Testis (tissue), 3 donors: ENCODE measurements around the gene EPHA3. TPM values are rescaled to one million over a fixed set of nuclear protein-coding genes. Genes with fewer than 3 reads are reported as not detected.

Experiments
- DNase-seq: peaks from one replicate; pipeline ENCODE4 v3.0.0-alpha.2; 2019
- H3K27ac ChIP-seq, 2 donors: fragments of 200-600 bp; sonication (generic); one replicate each; pipeline ENCODE4 v1.5.1; 2019
- H3K27me3 ChIP-seq: fragments of 200-600 bp; sonication (generic); one replicate; pipeline ENCODE4 v1.5.1; 2019
- H3K36me3 ChIP-seq: fragments of 200-600 bp; sonication (generic); one replicate; pipeline ENCODE4 v1.5.1; 2017; ENCODE audit warnings: low read depth; ENCODE audit errors: missing control alignments
- H3K4me1 ChIP-seq: fragments of 200-600 bp; sonication (generic); one replicate; pipeline ENCODE4 v1.5.1; 2019
- H3K4me3 ChIP-seq, 2 donors: fragments of 200-600 bp; sonication (generic); one replicate each; pipeline ENCODE4 v1.5.1; 2017 to 2019
- H3K9me3 ChIP-seq: fragments of 200-600 bp; sonication (generic); one replicate; pipeline ENCODE4 v1.5.1; 2017
- POLR2A ChIP-seq: fragments of 450-650 bp; IDR thresholded peaks from one replicate; pipeline ENCODE4 v1.6.1; 2017; ENCODE audit warnings: antibody characterized with exemption, mild to moderate bottlenecking, moderate library complexity
- WGBS, 2 donors: methylation state at CpG; one replicate each; pipeline ENCODE4 v1.1.5; 2018; 5-methylcytosine and 5-hydroxymethylcytosine counted together
- intact Hi-C: fragments of 100-400 bp; cut with DNase I; formaldehyde crosslinking; loops from one replicate; pipeline ENCODE4 v1.15.1; 2023; ENCODE audit warnings: low total_unique reads
- polyA plus RNA-seq: library from polyadenylated mRNA; stranded (reverse); fragments of 350-450 nt; fragmentation: Illumina TruSeq; extraction: RNeasy Lipid Tissue Mini Kit (QIAGEN cat#74804); gene quantifications from one replicate; pipeline ENCODE4 v1.2.3, GENCODE V29; 2014; ENCODE audit warnings: low read depth, low replicate concordance; ENCODE audit not compliant: insufficient read depth
- total RNA-seq, 2 donors: library from RNA; depleted of rRNA; stranded (reverse); fragments of >200 nt; gene quantifications; one replicate each; pipeline ENCODE4 v1.2.3, GENCODE V29; 2016
- TF ChIP-seq, protein P1 (sequence below), 3 experiments: fragments of 450-650 bp in 2 of 3; fragments of 200-600 bp in 1 of 3; sonication (generic) in 1 of 3; IDR thresholded peaks; one replicate each; pipeline ENCODE4 v1.5.1; 2016 to 2019; ENCODE audit warnings: antibody characterized with exemption in 3 of 3, mild to moderate bottlenecking in 2 of 3, moderate library complexity in 1 of 3

The EPHA3 gene
- total and polyA plus RNA-seq, 3 donors from 2014 or later, result 0.99 to 2.1 (median 1.3) TPM

DNA sequence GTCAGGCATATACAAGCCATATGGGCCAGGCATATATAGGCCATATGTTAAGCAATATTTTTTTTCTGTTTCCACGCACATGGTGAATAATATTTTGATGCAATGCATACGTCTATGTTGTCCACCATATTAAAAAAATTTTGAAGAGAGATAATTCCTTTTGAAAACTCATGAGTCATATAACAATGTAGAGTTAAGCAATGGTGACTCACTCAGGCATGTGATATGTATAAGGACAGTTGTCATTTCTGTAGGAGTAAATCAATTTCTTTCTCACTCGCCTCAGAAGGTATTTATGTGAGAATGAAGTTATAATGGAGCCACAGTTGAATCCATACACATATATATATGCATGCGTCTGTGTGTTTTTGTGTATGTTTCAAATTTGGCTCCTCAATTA, 272.6 kb downstream of the EPHA3 start:
- TF ChIP-seq POLR2A, result no peak
- TF ChIP-seq, protein P1, sequence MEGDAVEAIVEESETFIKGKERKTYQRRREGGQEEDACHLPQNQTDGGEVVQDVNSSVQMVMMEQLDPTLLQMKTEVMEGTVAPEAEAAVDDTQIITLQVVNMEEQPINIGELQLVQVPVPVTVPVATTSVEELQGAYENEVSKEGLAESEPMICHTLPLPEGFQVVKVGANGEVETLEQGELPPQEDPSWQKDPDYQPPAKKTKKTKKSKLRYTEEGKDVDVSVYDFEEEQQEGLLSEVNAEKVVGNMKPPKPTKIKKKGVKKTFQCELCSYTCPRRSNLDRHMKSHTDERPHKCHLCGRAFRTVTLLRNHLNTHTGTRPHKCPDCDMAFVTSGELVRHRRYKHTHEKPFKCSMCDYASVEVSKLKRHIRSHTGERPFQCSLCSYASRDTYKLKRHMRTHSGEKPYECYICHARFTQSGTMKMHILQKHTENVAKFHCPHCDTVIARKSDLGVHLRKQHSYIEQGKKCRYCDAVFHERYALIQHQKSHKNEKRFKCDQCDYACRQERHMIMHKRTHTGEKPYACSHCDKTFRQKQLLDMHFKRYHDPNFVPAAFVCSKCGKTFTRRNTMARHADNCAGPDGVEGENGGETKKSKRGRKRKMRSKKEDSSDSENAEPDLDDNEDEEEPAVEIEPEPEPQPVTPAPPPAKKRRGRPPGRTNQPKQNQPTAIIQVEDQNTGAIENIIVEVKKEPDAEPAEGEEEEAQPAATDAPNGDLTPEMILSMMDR (IDR thresholded peaks at IDR 0.05), result no peak
- intact Hi-C loops, result no loop called here
- Histone ChIP-seq H3K27me3 (no peaks in the 10 kb centered on the region), H3K4me1 (no peaks in the 10 kb centered on the region), H3K4me3 (no peak overlapping the region), H3K27ac (no peak overlapping the region), H3K36me3 (no peaks in the 10 kb centered on the region), H3K9me3 (no peaks in the 10 kb centered on the region)
- DNase-seq, result no peak
- WGBS, 2 donors, result 85 to 87% methylated on average over 4 of the region's 4 CpGs

DNA sequence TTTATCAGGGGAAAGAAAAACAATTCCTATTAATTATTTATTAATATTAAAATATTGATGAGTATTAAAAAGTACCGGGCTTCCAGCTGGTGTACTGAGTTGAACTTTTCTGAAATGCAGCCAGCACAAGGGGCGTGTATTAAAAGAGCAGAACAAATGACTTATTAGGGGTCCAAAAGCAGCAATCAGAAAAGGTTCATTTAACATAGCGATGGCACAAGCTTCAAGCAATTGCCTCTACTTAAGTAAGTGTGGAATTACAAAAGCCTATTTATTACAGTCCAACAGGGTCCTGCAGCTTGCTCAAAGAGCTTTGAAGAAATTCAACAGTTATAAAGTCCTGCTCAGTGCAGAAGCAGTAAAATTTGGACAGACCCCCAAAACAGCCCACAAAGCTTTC, 285.6 kb downstream of the EPHA3 start:
- no peaks in the 10 kb centered on the region for H3K9me3 ChIP-seq
- no peak for DNase-seq
- WGBS, 2 donors, result 82 to 89% methylated on average over 3 of the region's 3 CpGs
- H3K27ac ChIP-seq, result no peak overlapping the region
- TF ChIP-seq, protein P1 (IDR thresholded peaks at IDR 0.05), result no peak
- no peak for TF ChIP-seq POLR2A
- no peaks in the 10 kb centered on the region for H3K4me1 ChIP-seq
- H3K27me3 ChIP-seq, result no peaks in the 10 kb centered on the region
- no peak overlapping the region for H3K4me3 ChIP-seq
- H3K36me3 ChIP-seq, result no peaks in the 10 kb centered on the region
- intact Hi-C loops, result no loop called here

DNA sequence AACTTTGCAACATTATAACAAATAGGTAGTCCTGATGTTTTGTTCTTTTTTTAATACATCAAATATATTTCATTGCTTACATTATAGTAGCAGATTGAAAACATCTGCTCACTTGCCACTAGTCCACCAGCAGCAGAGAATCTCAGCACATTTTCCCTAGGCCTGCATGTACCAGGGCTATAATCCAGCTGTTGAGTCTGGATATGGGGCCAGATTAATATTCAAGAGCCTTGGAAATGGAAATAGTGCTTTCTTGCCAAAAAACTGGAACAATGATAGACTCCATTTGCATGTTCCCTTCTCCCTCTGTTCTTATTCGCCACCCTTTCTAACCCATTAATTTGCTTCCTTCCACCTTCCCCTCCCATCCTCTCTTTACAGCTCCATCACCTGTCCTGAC, 288.0 kb downstream of the EPHA3 start:
- 50 to 63% methylated on average over 1 of the region's 1 CpG for WGBS, 2 donors
- TF ChIP-seq POLR2A, result no peak
- TF ChIP-seq, protein P1 (IDR thresholded peaks at IDR 0.05), result no peak
- no peak for DNase-seq
- intact Hi-C loops, result no loop called here
- no peaks in the 10 kb centered on the region for H3K27me3 ChIP-seq
- no peaks in the 10 kb centered on the region for H3K9me3 ChIP-seq
- H3K4me1 ChIP-seq, result no peaks in the 10 kb centered on the region
- H3K4me3 ChIP-seq, result no peak overlapping the region
- no peaks in the 10 kb centered on the region for H3K36me3 ChIP-seq
- H3K27ac ChIP-seq, result no peak overlapping the region

DNA sequence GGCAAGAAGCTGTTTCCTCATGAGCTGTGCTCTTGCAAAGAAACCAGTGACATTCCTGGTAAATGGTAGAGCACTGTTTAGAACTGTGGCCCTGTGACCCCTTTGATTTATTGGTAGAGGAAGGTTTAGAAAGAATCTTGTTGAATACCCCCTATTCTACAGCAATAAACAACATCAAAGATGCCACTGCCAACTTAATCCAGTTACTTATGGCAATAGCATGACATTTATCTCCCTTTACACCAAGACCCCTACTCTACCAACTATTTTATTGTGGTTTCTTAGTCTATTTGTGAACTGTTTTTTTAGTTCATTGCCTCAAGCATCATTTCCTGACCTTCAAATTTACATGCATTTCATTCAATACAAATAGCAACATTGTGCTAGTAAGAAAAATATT, 288.6 kb downstream of the EPHA3 start:
- no peaks in the 10 kb centered on the region for H3K36me3 ChIP-seq
- no peaks in the 10 kb centered on the region for H3K9me3 ChIP-seq
- DNase-seq, result no peak
- intact Hi-C loops, result no loop called here
- H3K4me3 ChIP-seq, result no peak overlapping the region
- no peak overlapping the region for H3K27ac ChIP-seq
- H3K4me1 ChIP-seq, result no peaks in the 10 kb centered on the region
- H3K27me3 ChIP-seq, result no peaks in the 10 kb centered on the region
- no peak for TF ChIP-seq POLR2A

DNA sequence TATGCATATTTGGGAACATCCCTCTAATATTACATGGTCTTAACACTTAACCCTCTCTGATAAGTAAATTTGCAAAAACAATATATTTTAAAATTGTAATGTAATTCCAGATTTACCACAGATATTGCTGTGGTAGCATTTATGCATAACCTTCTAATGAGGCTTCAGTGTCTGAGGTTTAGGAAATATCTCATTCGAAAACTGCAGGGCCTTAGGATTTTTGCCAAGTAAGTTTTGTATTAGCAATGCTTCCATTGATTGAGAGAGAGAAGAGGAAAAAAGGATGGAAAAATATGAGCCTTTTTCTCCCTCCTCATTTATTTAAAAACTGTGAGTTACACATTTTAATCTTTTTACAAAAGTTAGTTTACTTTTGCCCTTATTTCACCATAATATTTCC, 294.6 kb downstream of the EPHA3 start:
- no peaks in the 10 kb centered on the region for H3K36me3 ChIP-seq
- H3K4me1 ChIP-seq, result no peaks in the 10 kb centered on the region
- TF ChIP-seq, protein P1 (IDR thresholded peaks at IDR 0.05), result no peak
- no peak for TF ChIP-seq POLR2A
- no peak overlapping the region for H3K27ac ChIP-seq
- DNase-seq, result no peak
- H3K9me3 ChIP-seq, result no peaks in the 10 kb centered on the region
- intact Hi-C loops, result no loop called here
- H3K27me3 ChIP-seq, result no peaks in the 10 kb centered on the region
- 66 to 76% methylated on average over 1 of the region's 1 CpG for WGBS, 2 donors
- H3K4me3 ChIP-seq, result no peak overlapping the region
